Hepatocyte (in vitro differentiated cells): ENCODE results near the gene PTPRH. TPM values are rescaled to one million over a fixed set of nuclear protein-coding genes. Genes with fewer than 3 reads are reported as not detected.
"Not testable (repeated sequence)": the region's sequence is repeated elsewhere in the genome, so short reads cannot be mapped to it uniquely, and the experiment has no call there.

Source experiments
- DNase-seq: peaks from one replicate; pipeline ENCODE4 v3.0.0-alpha.2; 2016; ENCODE audit warnings: low spot score
- H2AFZ ChIP-seq: fragments of 200-600 bp; sonication (generic); 2 replicates; pipeline ENCODE4 v1.6.0; 2016; ENCODE audit warnings: antibody characterized with exemption, mild to moderate bottlenecking
- H3K27ac ChIP-seq: fragments of 200-600 bp; sonication (generic); 2 replicates; pipeline ENCODE4 v1.5.1; 2016; ENCODE audit warnings: mild to moderate bottlenecking
- H3K27me3 ChIP-seq: fragments of 200-600 bp; sonication (generic); 2 replicates; pipeline ENCODE4 v1.6.1; 2016
- H3K36me3 ChIP-seq: fragments of 200-600 bp; sonication (generic); replicated peaks from 2 replicates; pipeline ENCODE4 v1.5.1; 2016; ENCODE audit warnings: low read depth; ENCODE audit not compliant: insufficient read depth
- H3K4me1 ChIP-seq: fragments of 200-600 bp; sonication (generic); 2 replicates; pipeline ENCODE4 v1.5.1; 2016; ENCODE audit warnings: mild to moderate bottlenecking, moderate library complexity; ENCODE audit not compliant: insufficient read depth
- H3K4me2 ChIP-seq: fragments of 200-600 bp; sonication (generic); 2 replicates; pipeline ENCODE4 v1.6.0; 2016
- H3K4me3 ChIP-seq: fragments of 200-600 bp; sonication (generic); 2 replicates; pipeline ENCODE4 v1.5.1; 2016; ENCODE audit warnings: mild to moderate bottlenecking
- H3K79me2 ChIP-seq: fragments of 200-600 bp; sonication (generic); 2 replicates; pipeline ENCODE4 v1.6.0; 2017; ENCODE audit warnings: mild to moderate bottlenecking
- H3K9me2 ChIP-seq: fragments of 200-600 bp; sonication (generic); replicated peaks from 2 replicates; pipeline ENCODE4 v1.6.0; 2017; ENCODE audit warnings: mild to moderate bottlenecking; ENCODE audit not compliant: insufficient read depth
- H3K9me3 ChIP-seq: fragments of 200-600 bp; sonication (generic); 2 replicates; pipeline ENCODE4 v1.5.1; 2016; ENCODE audit warnings: low read depth, mild to moderate bottlenecking
- H4K20me1 ChIP-seq: fragments of 200-600 bp; sonication (generic); 2 replicates; pipeline ENCODE4 v1.6.0; 2016; ENCODE audit warnings: mild to moderate bottlenecking; ENCODE audit not compliant: insufficient read depth, poor library complexity, severe bottlenecking
- EZH2 ChIP-seq: fragments of 200-600 bp; sonication (generic); IDR thresholded peaks from 2 replicates; pipeline ENCODE4 v1.6.1; 2016; ENCODE audit warnings: antibody characterized with exemption, mild to moderate bottlenecking, borderline replicate concordance
- EZH2phosphoT487 ChIP-seq: fragments of 200-600 bp; sonication (generic); IDR thresholded peaks from one replicate; pipeline ENCODE4 v1.6.1; 2018; ENCODE audit warnings: antibody characterized with exemption, mild to moderate bottlenecking, low read depth, moderate library complexity; ENCODE audit not compliant: unreplicated experiment, severe bottlenecking
- WGBS: methylation state at CpG from one replicate; pipeline ENCODE4 v1.1.6; 2016; ENCODE audit warnings: low lambda C conversion rate; ENCODE audit errors: missing lambda C conversion rate; 5-methylcytosine and 5-hydroxymethylcytosine counted together
- polyA plus RNA-seq: library from polyadenylated mRNA; unstranded; fragments of >200 nt; fragmentation: Nextera tagmentation; extraction: Ambion mirVana; gene quantifications from 2 replicates; pipeline ENCODE4 v1.2.1, GENCODE V29; 2016
- total RNA-seq: library from RNA; depleted of rRNA; stranded (reverse); fragments of >200 nt; gene quantifications from 2 replicates; pipeline ENCODE4 v1.2.3, GENCODE V29; 2014
- TF ChIP-seq, protein P1 (sequence below): fragments of 200-600 bp; sonication (generic); IDR thresholded peaks from 2 replicates; pipeline ENCODE4 v1.5.1; 2016; ENCODE audit warnings: antibody characterized with exemption, mild to moderate bottlenecking; ENCODE audit not compliant: poor library complexity

Gene PTPRH
- total and polyA plus RNA-seq, 2 experiments from 2014 or later: 7.3 to 30.9 TPM

DNA sequence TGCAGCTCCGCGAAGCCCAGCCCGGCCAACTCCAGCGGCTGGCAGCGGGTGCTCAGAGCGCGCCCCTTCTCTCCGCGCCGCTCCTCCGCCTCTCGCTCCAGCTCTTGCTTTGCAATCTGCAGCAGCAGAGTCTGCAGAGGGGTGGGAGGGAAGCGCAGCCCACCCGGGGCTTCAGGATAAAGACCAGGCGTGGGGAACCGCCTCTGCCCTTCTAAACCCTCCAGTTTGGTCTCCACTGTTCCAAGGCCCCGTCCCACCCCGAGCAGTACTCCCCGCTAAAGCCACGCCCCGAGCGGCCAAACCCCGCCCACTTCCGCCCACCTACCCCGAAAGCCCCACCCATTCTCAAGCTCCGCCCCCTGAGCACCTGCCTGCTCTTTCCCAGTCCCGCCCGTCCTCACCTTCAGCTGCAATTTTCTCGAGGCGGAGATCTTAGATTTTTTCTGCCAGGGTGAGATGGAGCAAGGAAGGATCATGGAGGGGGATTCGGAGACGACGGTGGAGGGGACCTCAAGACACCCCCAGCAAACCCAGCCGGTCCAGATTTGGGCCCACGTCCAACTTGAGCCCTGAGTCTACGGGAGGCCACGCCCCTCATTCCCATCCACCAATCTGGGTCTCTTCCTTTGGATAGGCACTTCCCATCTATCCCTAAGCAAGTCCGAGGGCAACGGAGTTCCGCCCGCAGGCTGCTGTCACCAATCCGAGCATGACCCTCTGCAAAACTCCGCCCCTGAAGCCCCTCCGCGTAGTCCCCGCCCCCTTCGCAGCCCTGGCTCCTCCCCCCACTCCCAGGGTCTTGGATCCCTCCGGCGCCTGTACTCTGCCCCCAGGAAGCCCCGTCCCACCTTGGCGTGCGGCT, 52.9 kb downstream of the PTPRH start:
- no peaks in the 10 kb centered on the region for H4K20me1 ChIP-seq
- WGBS: 4% methylated on average over 42 of the region's 52 CpGs
- H3K27me3 ChIP-seq: peaks cover 30% of the 10 kb centered on the region
- H3K4me1 ChIP-seq: no peaks in the 10 kb centered on the region
- H3K4me3 ChIP-seq: no peak overlapping the region
- H3K9me3 ChIP-seq: no peaks in the 10 kb centered on the region
- peak overlapping the region; percentile 52 for H2AFZ ChIP-seq
- peak; percentile 83 for DNase-seq
- no peaks in the 10 kb centered on the region for H3K79me2 ChIP-seq
- peak overlapping the region; percentile 77 for H3K4me2 ChIP-seq
- H3K36me3 ChIP-seq: no peaks in the 10 kb centered on the region
- no peak overlapping the region for H3K27ac ChIP-seq
- H3K9me2 ChIP-seq: no peaks in the 10 kb centered on the region
- no peak for TF ChIP-seq EZH2phosphoT487
- no peak for TF ChIP-seq EZH2
- TF ChIP-seq, protein P1, sequence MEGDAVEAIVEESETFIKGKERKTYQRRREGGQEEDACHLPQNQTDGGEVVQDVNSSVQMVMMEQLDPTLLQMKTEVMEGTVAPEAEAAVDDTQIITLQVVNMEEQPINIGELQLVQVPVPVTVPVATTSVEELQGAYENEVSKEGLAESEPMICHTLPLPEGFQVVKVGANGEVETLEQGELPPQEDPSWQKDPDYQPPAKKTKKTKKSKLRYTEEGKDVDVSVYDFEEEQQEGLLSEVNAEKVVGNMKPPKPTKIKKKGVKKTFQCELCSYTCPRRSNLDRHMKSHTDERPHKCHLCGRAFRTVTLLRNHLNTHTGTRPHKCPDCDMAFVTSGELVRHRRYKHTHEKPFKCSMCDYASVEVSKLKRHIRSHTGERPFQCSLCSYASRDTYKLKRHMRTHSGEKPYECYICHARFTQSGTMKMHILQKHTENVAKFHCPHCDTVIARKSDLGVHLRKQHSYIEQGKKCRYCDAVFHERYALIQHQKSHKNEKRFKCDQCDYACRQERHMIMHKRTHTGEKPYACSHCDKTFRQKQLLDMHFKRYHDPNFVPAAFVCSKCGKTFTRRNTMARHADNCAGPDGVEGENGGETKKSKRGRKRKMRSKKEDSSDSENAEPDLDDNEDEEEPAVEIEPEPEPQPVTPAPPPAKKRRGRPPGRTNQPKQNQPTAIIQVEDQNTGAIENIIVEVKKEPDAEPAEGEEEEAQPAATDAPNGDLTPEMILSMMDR: no peak

DNA sequence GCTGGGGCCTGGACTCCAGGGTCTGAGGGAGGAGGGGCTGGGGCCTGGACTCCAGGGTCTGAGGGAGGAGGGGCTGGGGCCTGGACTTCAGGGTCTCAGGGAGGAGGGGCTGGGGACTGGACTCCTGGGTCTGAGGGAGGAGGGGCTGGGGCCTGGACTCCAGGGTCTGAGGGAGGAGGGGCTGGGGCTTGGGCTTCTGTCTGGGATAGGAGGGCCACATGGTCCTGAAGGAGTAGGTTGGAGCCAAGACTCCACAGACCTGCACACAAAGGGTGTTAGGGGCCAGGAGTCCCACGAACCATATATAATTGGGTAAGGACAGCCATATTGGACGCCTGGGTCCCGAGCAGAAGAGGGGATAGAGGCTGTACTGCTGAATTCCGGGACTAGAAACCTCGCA, 53.5 kb downstream of the PTPRH start:
- H3K4me1 ChIP-seq, H3K4me3 ChIP-seq, H3K9me2 ChIP-seq, H3K9me3 ChIP-seq, H3K79me2 ChIP-seq, H3K27ac ChIP-seq, H4K20me1 ChIP-seq, DNase-seq, H3K36me3 ChIP-seq: not testable (repeated sequence)
- Histone ChIP-seq H2AFZ (peak overlapping the region; percentile 52), H3K4me2 (peak overlapping the region; percentile 77), H3K27me3 (peaks cover 24% of the 10 kb centered on the region)
- 6% methylated on average over 5 of the region's 5 CpGs for WGBS

DNA sequence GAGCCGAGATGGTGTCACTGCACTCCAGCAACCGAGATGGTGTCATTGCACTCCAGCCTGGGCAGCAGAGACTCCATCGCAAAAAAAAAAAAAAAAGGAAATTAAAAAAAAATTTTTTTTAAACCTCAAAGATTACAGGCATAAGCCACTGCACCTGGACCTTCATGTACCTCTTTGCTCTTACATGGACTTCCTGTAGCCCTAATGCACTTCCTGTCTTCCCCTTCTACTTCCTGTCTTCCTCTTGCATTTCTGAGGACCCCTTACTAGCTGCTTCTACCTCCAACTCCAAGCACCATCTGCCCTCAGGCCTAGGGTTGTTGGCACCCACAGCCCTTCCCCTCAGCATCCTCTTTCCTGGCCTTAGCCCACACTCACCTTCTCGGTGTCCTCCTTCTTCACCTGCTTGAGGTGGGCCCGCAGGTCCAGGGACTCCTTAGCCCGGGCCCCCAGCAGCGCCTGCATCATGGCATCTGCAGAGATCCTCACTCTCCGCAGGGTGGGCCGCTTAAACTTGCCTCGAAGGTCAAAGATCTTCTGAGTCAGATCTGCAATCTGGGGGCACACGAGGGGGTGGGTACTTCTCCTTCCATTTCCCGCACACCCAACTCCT, 55.5 kb downstream of the PTPRH start:
- no peak overlapping the region for H2AFZ ChIP-seq
- DNase-seq: no peak
- no peaks in the 10 kb centered on the region for H3K4me1 ChIP-seq
- no peak for TF ChIP-seq EZH2phosphoT487
- no peaks in the 10 kb centered on the region for H4K20me1 ChIP-seq
- H3K4me2 ChIP-seq: no peak overlapping the region
- no peak overlapping the region for H3K27ac ChIP-seq
- WGBS: 89% methylated on average over 12 of the region's 12 CpGs
- H3K9me2 ChIP-seq: no peaks in the 10 kb centered on the region
- no peaks in the 10 kb centered on the region for H3K79me2 ChIP-seq
- peaks cover 39% of the 10 kb centered on the region for H3K27me3 ChIP-seq
- H3K4me3 ChIP-seq: no peak overlapping the region
- no peaks in the 10 kb centered on the region for H3K9me3 ChIP-seq
- H3K36me3 ChIP-seq: no peaks in the 10 kb centered on the region

DNA sequence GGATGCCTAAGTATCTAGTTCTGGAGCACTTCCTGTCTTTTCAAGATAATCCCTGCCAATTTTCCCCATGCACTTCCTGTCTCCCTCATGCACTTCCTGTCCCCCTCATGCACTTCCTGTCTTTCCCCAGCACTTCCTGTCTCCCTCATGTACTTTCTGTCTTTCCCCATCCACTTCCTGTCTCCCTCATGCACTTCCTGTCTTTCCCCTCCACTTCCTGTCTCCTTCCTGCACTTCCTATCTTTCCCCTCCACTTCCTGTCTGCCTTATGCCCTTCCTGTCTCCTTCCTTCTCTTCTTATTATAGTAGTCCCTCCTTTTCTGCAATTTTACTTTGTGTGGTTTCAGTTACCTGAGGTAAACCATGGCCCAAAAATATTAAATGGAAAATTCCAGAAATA, 57.3 kb downstream of the PTPRH start:
- DNase-seq: no peak
- Histone ChIP-seq H3K27me3 (peaks cover 40% of the 10 kb centered on the region), H3K9me2 (no peaks in the 10 kb centered on the region), H3K36me3 (no peaks in the 10 kb centered on the region), H2AFZ (no peak overlapping the region), H3K4me2 (no peak overlapping the region), H3K27ac (no peak overlapping the region), H3K4me3 (no peak overlapping the region), H3K9me3 (no peaks in the 10 kb centered on the region), H3K79me2 (no peaks in the 10 kb centered on the region), H3K4me1 (no peaks in the 10 kb centered on the region), H4K20me1 (no peaks in the 10 kb centered on the region)
- TF ChIP-seq EZH2phosphoT487: no peak
- TF ChIP-seq EZH2: no peak
- TF ChIP-seq, protein P1: no peak
